Measurements from ENCODE around the gene MYH10.

DNA sequence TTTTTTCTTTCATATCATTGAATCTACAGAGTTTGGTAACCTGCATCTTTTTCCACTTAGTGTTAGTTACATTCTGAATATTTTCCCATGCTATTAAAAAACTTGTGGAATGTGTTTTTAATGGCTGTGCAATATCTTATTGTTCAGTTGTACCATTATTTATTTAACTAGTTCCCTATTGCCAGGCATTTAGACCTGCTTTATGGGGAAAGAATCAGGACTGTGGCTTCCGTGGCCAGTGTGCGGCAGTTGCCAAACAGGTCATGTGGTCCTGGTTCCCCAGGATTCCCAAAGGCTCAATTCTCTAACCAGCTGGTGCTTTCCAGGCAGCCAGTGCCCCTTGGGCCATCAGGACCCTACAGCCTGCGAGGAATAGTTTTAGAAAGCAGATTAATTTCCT, 164.1 kb downstream of the MYH10 start:
- no peak for TF ChIP-seq CTCF (conservative IDR thresholded peaks at IDR 0.05)
- no peak for TF ChIP-seq EZH2 (IDR thresholded peaks at IDR 0.05; ENCODE audit: low read depth)

Measured in PC-9 (cell line).